Ascending aorta (tissue), 2 donors: ENCODE measurements around the gene CLEC18B. TPM values are rescaled to one million over a fixed set of nuclear protein-coding genes. Genes with fewer than 3 reads are reported as not detected.
"Not testable (repeated sequence)": the region's sequence is repeated elsewhere in the genome, so short reads cannot be mapped to it uniquely, and the experiment has no call there.

ENCODE experiments used
- DNase-seq, 2 donors: peaks; one replicate each; pipeline ENCODE4 v3.0.0-alpha.2; 2019; ENCODE audit warnings: low spot score in 2 of 2
- H3K27ac ChIP-seq, 2 donors: fragments of 200-600 bp; sonication (generic); one replicate each; pipeline ENCODE4 v1.5.1; 2016 to 2017; ENCODE audit warnings: mild to moderate bottlenecking in 1 of 2
- H3K27me3 ChIP-seq: fragments of 200-600 bp; sonication (generic); one replicate; pipeline ENCODE4 v1.5.1; 2017
- H3K36me3 ChIP-seq, 2 donors: fragments of 200-600 bp; sonication (generic); one replicate each; pipeline ENCODE4 v1.5.1; 2016
- H3K4me1 ChIP-seq, 2 donors: fragments of 200-600 bp; sonication (generic); one replicate each; pipeline ENCODE4 v1.5.1; 2016 to 2017; ENCODE audit warnings: mild to moderate bottlenecking in 1 of 2
- H3K4me3 ChIP-seq, 2 donors: fragments of 200-600 bp; sonication (generic); one replicate each; pipeline ENCODE4 v1.5.1; 2016 to 2017; ENCODE audit warnings: mild to moderate bottlenecking in 1 of 2
- H3K9me3 ChIP-seq, 2 donors: fragments of 200-600 bp; sonication (generic); one replicate each; pipeline ENCODE4 v1.5.1; 2016
- intact Hi-C: fragments of 100-400 bp; cut with DNase I; formaldehyde crosslinking; loops from one replicate; pipeline ENCODE4 v1.15.1; 2023
- total RNA-seq: library from RNA; depleted of rRNA; stranded (reverse); fragments of >200 nt; gene quantifications from one replicate; pipeline ENCODE4 v1.1.0, GENCODE V29; 2016

Gene CLEC18B
- total RNA-seq, 1 donor from 2014 or later = not detected

GRCh38 chr16:74361646-74362610 is 59.4 kb downstream of the CLEC18B start:
- DNase-seq, intact Hi-C loops: not testable (repeated sequence)
- H3K36me3 ChIP-seq = peaks cover 21 to 30% of the 10 kb centered on the region in 2 donors

More at GRCh38 chr16:74361646-74362610, 59.4 kb downstream of the CLEC18B start:
- H3K27me3 ChIP-seq, H3K4me3 ChIP-seq, H3K4me1 ChIP-seq, H3K9me3 ChIP-seq, H3K27ac ChIP-seq: not testable (repeated sequence)

Other genes starting within 250 kb of the CLEC18B start
- 60.3 TPM for gene PSMD7, start 124.7 kb downstream of the CLEC18B start, total RNA-seq
- gene NPIPB15, start 45.2 kb downstream of the CLEC18B start, total RNA-seq = not detected
- gene GLG1, start 185.6 kb upstream of the CLEC18B start, total RNA-seq = 77.0 TPM
- 54.6 TPM for gene RFWD3, start 245.4 kb upstream of the CLEC18B start, total RNA-seq